ENCODE measurements around the gene CES1.
"Not testable (repeated sequence)": the region's sequence is repeated elsewhere in the genome, so short reads cannot be mapped to it uniquely, and the experiment has no call there.

CES1 gene

DNA sequence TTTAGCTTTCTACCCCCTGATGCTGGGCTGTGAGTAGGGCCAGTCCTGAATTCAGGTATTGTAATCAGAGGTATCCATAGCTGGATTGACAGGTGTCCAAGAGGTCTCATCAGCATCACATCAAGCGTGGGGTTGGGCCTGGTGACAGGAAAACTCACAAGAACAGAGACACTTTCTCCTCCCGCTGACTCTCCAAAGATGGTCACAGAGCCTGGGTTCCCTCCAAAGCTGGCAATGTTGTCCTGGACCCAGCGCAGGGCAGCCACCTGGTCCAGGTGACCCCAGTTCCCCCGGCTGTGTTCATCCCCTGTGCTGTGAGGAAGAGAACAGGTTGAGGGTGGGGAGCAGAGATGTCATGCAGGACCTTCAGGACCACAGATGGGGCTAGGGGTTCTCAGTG lies 11.7 kb downstream of the CES1 start:
- Histone ChIP-seq H3K9me3 (ENCODE audit: severe bottlenecking) (no peaks in the 10 kb centered on the region), H3K36me3 (no peaks in the 10 kb centered on the region), H3K27me3 (ENCODE audit: insufficient read depth, low read depth, severe bottlenecking) (no peaks in the 10 kb centered on the region), H3K4me3 (ENCODE audit: low read depth, low read length) (no peak overlapping the region), H3K27ac (no peak overlapping the region)
- TF ChIP-seq, protein P1, sequence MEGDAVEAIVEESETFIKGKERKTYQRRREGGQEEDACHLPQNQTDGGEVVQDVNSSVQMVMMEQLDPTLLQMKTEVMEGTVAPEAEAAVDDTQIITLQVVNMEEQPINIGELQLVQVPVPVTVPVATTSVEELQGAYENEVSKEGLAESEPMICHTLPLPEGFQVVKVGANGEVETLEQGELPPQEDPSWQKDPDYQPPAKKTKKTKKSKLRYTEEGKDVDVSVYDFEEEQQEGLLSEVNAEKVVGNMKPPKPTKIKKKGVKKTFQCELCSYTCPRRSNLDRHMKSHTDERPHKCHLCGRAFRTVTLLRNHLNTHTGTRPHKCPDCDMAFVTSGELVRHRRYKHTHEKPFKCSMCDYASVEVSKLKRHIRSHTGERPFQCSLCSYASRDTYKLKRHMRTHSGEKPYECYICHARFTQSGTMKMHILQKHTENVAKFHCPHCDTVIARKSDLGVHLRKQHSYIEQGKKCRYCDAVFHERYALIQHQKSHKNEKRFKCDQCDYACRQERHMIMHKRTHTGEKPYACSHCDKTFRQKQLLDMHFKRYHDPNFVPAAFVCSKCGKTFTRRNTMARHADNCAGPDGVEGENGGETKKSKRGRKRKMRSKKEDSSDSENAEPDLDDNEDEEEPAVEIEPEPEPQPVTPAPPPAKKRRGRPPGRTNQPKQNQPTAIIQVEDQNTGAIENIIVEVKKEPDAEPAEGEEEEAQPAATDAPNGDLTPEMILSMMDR (IDR thresholded peaks at IDR 0.05; ENCODE audit: low read depth, low read length): no peak
- no peak for DNase-seq

DNA sequence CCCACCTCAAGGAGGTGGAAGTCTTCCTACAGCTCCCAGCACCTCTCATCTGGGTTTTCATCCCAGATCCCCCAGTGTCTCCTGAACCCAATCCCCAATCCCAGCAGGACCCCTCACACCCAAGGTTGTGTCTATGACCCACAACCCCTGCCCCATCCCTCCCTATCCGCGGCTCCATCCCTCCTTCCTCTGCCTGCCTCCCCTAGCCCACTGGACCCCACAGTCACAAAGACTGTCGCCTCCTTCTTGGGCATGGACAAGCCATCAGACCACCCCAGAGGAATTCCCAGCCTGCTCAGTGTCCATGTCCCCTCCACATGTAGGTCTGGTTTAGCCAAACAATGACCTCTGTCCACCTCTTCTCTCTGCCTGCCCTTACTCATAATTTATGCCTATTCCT lies 12.3 kb downstream of the CES1 start:
- TF ChIP-seq, protein P1 (IDR thresholded peaks at IDR 0.05; ENCODE audit: low read depth, low read length): no peak
- Histone ChIP-seq H3K9me3 (ENCODE audit: severe bottlenecking) (no peaks in the 10 kb centered on the region), H3K27ac (no peak overlapping the region), H3K36me3 (no peaks in the 10 kb centered on the region), H3K4me3 (ENCODE audit: low read depth, low read length) (no peak overlapping the region), H3K27me3 (ENCODE audit: insufficient read depth, low read depth, severe bottlenecking) (no peaks in the 10 kb centered on the region)
- no peak for DNase-seq

DNA sequence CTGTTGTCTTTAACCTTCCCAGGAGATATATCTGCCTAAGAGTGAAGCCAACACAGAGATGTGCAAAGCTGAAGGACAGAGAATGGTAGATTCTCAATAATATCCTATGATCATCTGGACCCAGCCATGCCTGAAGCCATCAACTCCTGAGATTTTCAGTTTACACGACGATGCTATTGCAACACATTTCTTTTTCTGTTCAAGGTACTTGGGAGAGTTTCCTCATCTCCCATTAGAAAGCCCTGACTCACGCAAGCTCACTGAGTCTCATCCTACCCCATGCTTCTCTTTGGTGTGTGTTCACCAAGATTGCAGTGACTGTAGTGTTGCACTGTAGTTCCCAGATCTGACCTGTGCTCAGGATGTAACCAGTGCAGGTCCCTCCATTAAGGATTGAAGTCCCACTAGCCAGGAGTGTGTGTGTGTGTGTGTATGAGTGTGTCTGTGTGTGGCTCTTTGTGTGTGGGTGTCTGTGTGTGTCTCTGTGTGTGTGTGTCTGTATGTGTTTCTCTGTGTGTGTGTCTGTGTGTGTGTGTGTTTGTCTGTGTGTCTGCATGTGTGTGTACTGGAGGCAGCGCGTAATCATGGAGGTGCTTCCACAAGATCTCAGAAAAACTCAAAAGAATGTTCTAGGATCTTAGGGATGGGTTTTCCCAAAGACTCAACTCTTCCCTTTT lies 15.5 kb downstream of the CES1 start:
- no peaks in the 10 kb centered on the region for H3K36me3 ChIP-seq

DNA sequence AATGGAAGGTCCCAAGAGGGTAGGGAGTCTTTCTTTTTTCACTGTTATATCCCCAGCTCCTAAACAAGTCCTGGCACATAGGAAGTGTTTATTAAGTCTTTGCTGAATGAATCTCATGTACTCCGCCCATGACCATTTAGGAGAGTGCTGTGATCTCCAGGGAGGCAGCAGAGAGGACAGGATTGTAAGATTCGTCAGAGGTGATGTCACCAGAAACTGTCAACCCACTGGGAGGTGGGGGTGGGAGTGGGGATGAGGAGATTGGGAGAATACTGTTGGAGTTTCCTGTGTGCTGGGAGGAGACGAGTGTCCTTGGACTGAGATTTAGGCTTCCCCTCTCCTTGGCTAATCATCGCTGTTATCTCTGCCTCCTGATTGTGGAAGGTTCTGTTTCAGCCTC lies 16.7 kb downstream of the CES1 start:
- H3K36me3 ChIP-seq; H3K4me3 ChIP-seq (ENCODE audit: low read depth, low read length); H3K27me3 ChIP-seq (ENCODE audit: insufficient read depth, low read depth, severe bottlenecking); DNase-seq; H3K9me3 ChIP-seq (ENCODE audit: severe bottlenecking); H3K27ac ChIP-seq: not testable (repeated sequence)

More for the DNA sequence above, 15.5 kb downstream of the CES1 start:
- Histone ChIP-seq H3K27ac (no peak overlapping the region), H3K27me3 (ENCODE audit: insufficient read depth, low read depth, severe bottlenecking) (no peaks in the 10 kb centered on the region), H3K4me3 (ENCODE audit: low read depth, low read length) (no peak overlapping the region), H3K9me3 (ENCODE audit: severe bottlenecking) (no peaks in the 10 kb centered on the region)
- DNase-seq: no peak
- TF ChIP-seq, protein P1 (IDR thresholded peaks at IDR 0.05; ENCODE audit: low read depth, low read length): no peak

DNA sequence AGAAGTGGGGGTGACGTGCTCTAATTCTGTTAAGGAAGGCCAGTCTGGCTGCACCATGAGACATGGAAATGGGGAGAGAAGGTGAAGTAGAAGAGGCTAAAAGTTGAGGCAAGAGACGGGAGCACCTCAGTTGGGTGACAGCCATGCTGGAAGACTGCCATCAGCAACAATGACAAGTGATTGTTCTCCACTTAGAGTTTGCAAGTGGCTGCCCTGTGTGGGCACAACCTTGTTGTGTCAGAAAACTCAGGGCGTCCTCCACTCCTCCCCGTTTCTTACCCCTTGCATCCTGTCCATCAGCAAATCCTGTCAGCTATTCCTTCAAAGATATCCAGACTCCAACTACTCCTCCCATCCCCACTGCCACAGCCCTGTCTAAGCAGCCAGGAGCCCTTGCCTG lies 17.6 kb downstream of the CES1 start:
- no peaks in the 10 kb centered on the region for H3K9me3 ChIP-seq (ENCODE audit: severe bottlenecking)
- H3K36me3 ChIP-seq: no peaks in the 10 kb centered on the region
- H3K27me3 ChIP-seq (ENCODE audit: insufficient read depth, low read depth, severe bottlenecking): no peaks in the 10 kb centered on the region
- TF ChIP-seq, protein P1 (IDR thresholded peaks at IDR 0.05; ENCODE audit: low read depth, low read length): no peak
- DNase-seq: no peak
- no peak overlapping the region for H3K4me3 ChIP-seq (ENCODE audit: low read depth, low read length)
- H3K27ac ChIP-seq: no peak overlapping the region

DNA sequence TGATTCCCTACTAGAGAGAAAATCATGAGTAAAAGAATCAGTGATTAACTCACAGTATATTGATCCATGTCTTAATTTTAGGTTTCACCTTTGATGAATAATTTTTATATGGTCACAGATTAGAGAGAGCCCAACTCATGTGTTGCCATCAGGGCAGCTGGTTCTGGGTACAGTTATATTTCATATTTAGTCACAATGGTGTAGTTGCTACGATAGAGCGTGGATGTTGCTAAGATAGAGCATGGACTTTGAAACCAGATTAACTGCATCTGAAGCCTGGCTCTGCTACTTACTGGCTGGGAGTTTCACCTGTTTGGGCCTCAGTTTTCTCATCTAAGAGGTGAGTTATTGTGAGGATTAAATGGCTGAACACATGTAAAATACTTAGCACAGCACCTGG lies 18.7 kb downstream of the CES1 start:
- H3K27me3 ChIP-seq (ENCODE audit: insufficient read depth, low read depth, severe bottlenecking); H3K9me3 ChIP-seq (ENCODE audit: severe bottlenecking); H3K36me3 ChIP-seq; DNase-seq; H3K27ac ChIP-seq; H3K4me3 ChIP-seq (ENCODE audit: low read depth, low read length): not testable (repeated sequence)

DNA sequence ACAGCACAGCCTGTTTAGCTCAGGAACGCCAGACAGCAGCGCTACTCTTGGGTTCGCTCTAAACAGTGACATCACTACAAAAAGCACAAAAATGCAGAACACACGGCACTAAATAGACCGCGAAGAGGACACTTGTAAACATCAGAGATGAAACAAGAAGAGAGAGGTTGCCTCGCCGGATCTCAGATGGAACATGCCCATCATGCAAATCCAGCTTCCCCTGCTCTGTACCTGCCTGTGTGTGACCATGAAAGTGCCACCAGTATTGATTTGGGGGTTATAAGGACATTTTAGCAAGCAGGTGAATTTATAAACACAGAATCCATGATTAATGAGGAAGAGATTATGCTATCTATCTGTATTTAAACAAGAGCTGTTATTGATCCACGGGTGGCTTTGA lies 19.2 kb downstream of the CES1 start:
- H3K9me3 ChIP-seq (ENCODE audit: severe bottlenecking); H3K27me3 ChIP-seq (ENCODE audit: insufficient read depth, low read depth, severe bottlenecking); H3K36me3 ChIP-seq; DNase-seq; H3K27ac ChIP-seq; H3K4me3 ChIP-seq (ENCODE audit: low read depth, low read length): not testable (repeated sequence)

All from WERI-Rb-1 (cell line).